ENCODE measurements around the gene PSEN1. TPM values are rescaled to one million over a fixed set of nuclear protein-coding genes. Genes with fewer than 3 reads are reported as not detected.
"Not testable (repeated sequence)": the region's sequence is repeated elsewhere in the genome, so short reads cannot be mapped to it uniquely, and the experiment has no call there.

The PSEN1 gene
- total and polyA plus RNA-seq, 12 donors, result 13.2 to 33.7 (median 24.1) TPM

GRCh38 chr14:73173092-73173735 lies 36.9 kb downstream of the PSEN1 start:
- DNase-seq (no peak), ATAC-seq (no peak)
- no peaks in the 10 kb centered on the region for H3K9me3 ChIP-seq
- peaks cover 0 to 100% (median 42%) of the 10 kb centered on the region in 9 donors for H3K36me3 ChIP-seq
- intact Hi-C loops (cut with DNase I), result loop anchor here in 9 of 10 donors (5.0 to 10.0 kb wide), 6 partner anchors 109 to 304 kb away; no protein-coding TSS in a partner anchor
- 50 to 57% methylated on average over 3 of the region's 3 CpGs for WGBS, 2 donors
- H3K4me1 ChIP-seq, result peaks cover 0 to 18% (median 0%) of the 10 kb centered on the region in 9 donors
- no peak overlapping the region for H3K4me3 ChIP-seq
- TF ChIP-seq CTCF (IDR thresholded peaks at IDR 0.05), result peak; percentile 16 to 62 (median 55)
- no peaks in the 10 kb centered on the region for H3K27me3 ChIP-seq
- H3K27ac ChIP-seq, result no peak overlapping the region

GRCh38 chr14:73176685-73177084 lies 40.4 kb downstream of the PSEN1 start:
- peaks cover 0 to 50% (median 0%) of the 10 kb centered on the region in 9 donors for H3K4me1 ChIP-seq
- no peak for ATAC-seq
- no peak for TF ChIP-seq CTCF (IDR thresholded peaks at IDR 0.05)
- no peak for DNase-seq
- 77% methylated on average over 3 of the region's 3 CpGs for WGBS, 2 donors
- intact Hi-C loops (cut with DNase I), result loop anchor here in 6 of 10 donors (2.0 to 10.0 kb wide), 4 partner anchors 108 to 298 kb away; no protein-coding TSS in a partner anchor
- peaks cover 0 to 98% (median 28%) of the 10 kb centered on the region in 9 donors for H3K36me3 ChIP-seq
- no peaks in the 10 kb centered on the region for H3K27me3 ChIP-seq
- no peak overlapping the region for H3K4me3 ChIP-seq
- peak overlapping the region in 1 of 10 donors; percentile 27 for H3K27ac ChIP-seq
- no peaks in the 10 kb centered on the region for H3K9me3 ChIP-seq

GRCh38 chr14:73180385-73180805 lies 44.1 kb downstream of the PSEN1 start:
- H3K4me3 ChIP-seq, result no peak overlapping the region
- peaks cover 0 to 50% (median 0%) of the 10 kb centered on the region in 9 donors for H3K4me1 ChIP-seq
- intact Hi-C loops (cut with DNase I), result no loop called here
- peak overlapping the region in 8 of 10 donors; percentile 32 to 82 (median 66) for H3K27ac ChIP-seq
- no peaks in the 10 kb centered on the region for H3K9me3 ChIP-seq
- H3K36me3 ChIP-seq, result peaks cover 0 to 73% (median 3%) of the 10 kb centered on the region in 9 donors
- no peaks in the 10 kb centered on the region for H3K27me3 ChIP-seq
- DNase-seq, result no peak
- no peak for TF ChIP-seq CTCF (IDR thresholded peaks at IDR 0.05)
- peak in 5 of 8 donors; percentile 52 to 79 (median 71) for ATAC-seq

GRCh38 chr14:73180969-73181368 lies 44.7 kb downstream of the PSEN1 start:
- Histone ChIP-seq H3K36me3 (peaks cover 0 to 73% (median 3%) of the 10 kb centered on the region in 9 donors), H3K4me1 (peaks cover 0 to 49% (median 0%) of the 10 kb centered on the region in 9 donors), H3K27ac (peak overlapping the region in 6 of 10 donors; percentile 6 to 82 (median 71))
- intact Hi-C loops (cut with DNase I); H3K9me3 ChIP-seq; ATAC-seq; DNase-seq; H3K27me3 ChIP-seq; H3K4me3 ChIP-seq: not testable (repeated sequence)
- WGBS, 2 donors, result 96 to 97% methylated on average over 8 of the region's 8 CpGs

- no peak for ATAC-seq
- no peaks in the 10 kb centered on the region for H3K27me3 ChIP-seq
- WGBS, 2 donors, result 92 to 94% methylated on average over 3 of the region's 3 CpGs
- no peak overlapping the region for H3K27ac ChIP-seq
- intact Hi-C loops (cut with DNase I), result no loop called here
- peaks cover 0 to 81% (median 38%) of the 10 kb centered on the region in 9 donors for H3K36me3 ChIP-seq
- no peak for DNase-seq
- no peaks in the 10 kb centered on the region for H3K9me3 ChIP-seq
- H3K4me1 ChIP-seq, result no peaks in the 10 kb centered on the region
- no peak for TF ChIP-seq CTCF (IDR thresholded peaks at IDR 0.05)
- no peak overlapping the region for H3K4me3 ChIP-seq
Measured at GRCh38 chr14:73188501-73188911, 52.2 kb downstream of the PSEN1 start.
